AG09319 (cell line): ENCODE results near the gene PLPP7.

Experiments
- DNase-seq: peaks from one replicate; pipeline ENCODE4 v3.0.0-alpha.2; 2010; ENCODE audit warnings: low read depth; ENCODE audit errors: extremely low read depth
- CTCF ChIP-seq: IDR thresholded peaks from 2 replicates; pipeline ENCODE4 v1.5.1; 2011; ENCODE audit warnings: low read depth, mild to moderate bottlenecking, inconsistent platforms, low read length, moderate library complexity

The PLPP7 gene

GRCh38 chr9:131271506-131271931, 18.0 kb upstream of the PLPP7 start:
- TF ChIP-seq CTCF, result no peak
- DNase-seq, result no peak

GRCh38 chr9:131272212-131272611, 17.3 kb upstream of the PLPP7 start:
- DNase-seq, result no peak
- no peak for TF ChIP-seq CTCF

- no peak for DNase-seq
- TF ChIP-seq CTCF, result no peak
Observed at GRCh38 chr9:131273146-131273855, 16.2 kb upstream of the PLPP7 start.

GRCh38 chr9:131273856-131274673, 15.5 kb upstream of the PLPP7 start:
- no peak for TF ChIP-seq CTCF
- DNase-seq, result no peak

GRCh38 chr9:131274674-131275331, 14.7 kb upstream of the PLPP7 start:
- DNase-seq, result no peak
- no peak for TF ChIP-seq CTCF

- no peak for DNase-seq
- TF ChIP-seq CTCF, result no peak
Observed at GRCh38 chr9:131275332-131276093, 14.0 kb upstream of the PLPP7 start.
